Cardiac fibroblast (primary cell): ENCODE measurements around the gene NT5C1A.

Experiments
- DNase-seq, 2 donors: peaks; one replicate each; pipeline versions ENCODE4 v3.0.0 to v3.0.0-alpha.2; 2010; ENCODE audit warnings: low read depth in 2 of 2
- H3K4me3 ChIP-seq, 2 donors: replicated peaks in 1 of 2; 1 replicate in 1 of 2; 2 replicates in 1 of 2; pipeline ENCODE4 v1.5.1; 2011; ENCODE audit warnings: low read depth in 2 of 2, low read length in 2 of 2, mild to moderate bottlenecking in 2 of 2, moderate library complexity in 1 of 2
- TF ChIP-seq, protein P1 (sequence below): IDR thresholded peaks from one replicate; pipeline ENCODE4 v1.5.1; 2011; ENCODE audit warnings: low read depth, mild to moderate bottlenecking, low read length, inconsistent platforms

NT5C1A gene

DNA sequence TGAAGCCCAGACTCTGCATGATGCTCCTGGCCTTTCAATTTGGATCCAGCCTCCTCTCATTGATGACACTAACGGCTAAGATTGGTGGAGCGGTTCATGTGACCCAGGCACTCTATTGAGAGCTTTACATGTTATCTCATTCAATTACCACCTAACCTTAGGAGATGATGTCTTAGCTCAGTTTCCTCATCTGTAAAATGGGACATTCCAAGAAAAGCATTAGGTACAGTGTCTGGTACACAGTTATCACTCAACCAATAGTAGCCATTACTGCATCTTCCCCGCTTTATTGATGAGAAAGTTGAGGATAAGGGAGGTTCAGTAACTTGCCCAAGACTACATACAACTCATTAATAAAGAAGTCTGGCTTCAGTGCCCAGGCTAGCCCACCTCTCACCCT is 49.5 kb downstream of the NT5C1A start:
- DNase-seq = no peak
- TF ChIP-seq, protein P1, sequence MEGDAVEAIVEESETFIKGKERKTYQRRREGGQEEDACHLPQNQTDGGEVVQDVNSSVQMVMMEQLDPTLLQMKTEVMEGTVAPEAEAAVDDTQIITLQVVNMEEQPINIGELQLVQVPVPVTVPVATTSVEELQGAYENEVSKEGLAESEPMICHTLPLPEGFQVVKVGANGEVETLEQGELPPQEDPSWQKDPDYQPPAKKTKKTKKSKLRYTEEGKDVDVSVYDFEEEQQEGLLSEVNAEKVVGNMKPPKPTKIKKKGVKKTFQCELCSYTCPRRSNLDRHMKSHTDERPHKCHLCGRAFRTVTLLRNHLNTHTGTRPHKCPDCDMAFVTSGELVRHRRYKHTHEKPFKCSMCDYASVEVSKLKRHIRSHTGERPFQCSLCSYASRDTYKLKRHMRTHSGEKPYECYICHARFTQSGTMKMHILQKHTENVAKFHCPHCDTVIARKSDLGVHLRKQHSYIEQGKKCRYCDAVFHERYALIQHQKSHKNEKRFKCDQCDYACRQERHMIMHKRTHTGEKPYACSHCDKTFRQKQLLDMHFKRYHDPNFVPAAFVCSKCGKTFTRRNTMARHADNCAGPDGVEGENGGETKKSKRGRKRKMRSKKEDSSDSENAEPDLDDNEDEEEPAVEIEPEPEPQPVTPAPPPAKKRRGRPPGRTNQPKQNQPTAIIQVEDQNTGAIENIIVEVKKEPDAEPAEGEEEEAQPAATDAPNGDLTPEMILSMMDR = no peak
- no peak overlapping the region for H3K4me3 ChIP-seq

- no peak overlapping the region for H3K4me3 ChIP-seq
- TF ChIP-seq, protein P1 = no peak
- peak; percentile 38 to 48 for DNase-seq
Measured at GRCh38 chr1:39620659-39621165, 51.2 kb downstream of the NT5C1A start.

GRCh38 chr1:39617488-39618049 is 54.3 kb downstream of the NT5C1A start:
- TF ChIP-seq, protein P1 = no peak
- DNase-seq = no peak
- no peak overlapping the region for H3K4me3 ChIP-seq

- DNase-seq = no peak
- TF ChIP-seq, protein P1 = no peak
- H3K4me3 ChIP-seq = no peak overlapping the region
Measured at GRCh38 chr1:39615086-39615673, 56.7 kb downstream of the NT5C1A start.

GRCh38 chr1:39614488-39614887 is 57.4 kb downstream of the NT5C1A start:
- H3K4me3 ChIP-seq = no peak overlapping the region
- DNase-seq = no peak
- TF ChIP-seq, protein P1 = no peak

DNA sequence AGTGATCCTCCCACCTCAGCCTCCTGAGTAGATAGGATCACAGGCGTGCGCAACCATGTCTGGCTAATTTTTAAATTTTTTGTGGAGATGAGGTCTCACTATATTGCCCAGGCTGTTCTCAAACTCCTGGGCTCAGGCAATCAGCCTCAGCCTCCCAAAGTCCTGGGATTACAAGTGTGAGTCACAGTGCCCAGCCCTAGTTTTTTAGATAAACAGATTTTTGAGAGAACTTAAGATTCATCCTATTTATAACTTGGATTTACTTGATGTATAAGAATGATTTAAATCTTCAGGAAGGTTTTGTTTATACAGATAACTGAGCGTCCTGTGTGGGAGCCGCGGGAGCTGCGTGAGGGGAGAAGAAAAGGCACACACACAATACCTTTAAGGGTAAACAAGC is 58.7 kb downstream of the NT5C1A start:
- TF ChIP-seq, protein P1 = no peak
- DNase-seq = peak in 1 of 2 donors; percentile 31
- no peak overlapping the region for H3K4me3 ChIP-seq
